H9 (cell line): ENCODE measurements around the gene SATB2. TPM values are rescaled to one million over a fixed set of nuclear protein-coding genes. Genes with fewer than 3 reads are reported as not detected.
A peak's percentile ranks its signal among the peaks of the same experiment; 100 is the strongest.

Experiments used
- DNase-seq: peaks from one replicate; pipeline ENCODE4 v3.0.0-alpha.2; 2017
- H2AFZ ChIP-seq: one replicate; pipeline ENCODE4 v1.6.1; 2013; ENCODE audit warnings: mild to moderate bottlenecking, low read length, control low read depth, moderate library complexity
- H2AK5ac ChIP-seq: 2 replicates; pipeline ENCODE4 v1.6.1; 2013; ENCODE audit warnings: low read length, control low read depth, mixed read lengths; ENCODE audit not compliant: insufficient read length
- H2BK120ac ChIP-seq: one replicate; pipeline ENCODE4 v1.6.1; 2013; ENCODE audit warnings: low read depth, mild to moderate bottlenecking, low read length, control low read depth, inconsistent platforms; ENCODE audit not compliant: poor library complexity, severe bottlenecking
- H2BK12ac ChIP-seq: 2 replicates; pipeline ENCODE4 v1.6.1; 2013; ENCODE audit warnings: low read length, control low read depth, mixed read lengths, low read depth; ENCODE audit not compliant: insufficient read length
- H2BK15ac ChIP-seq: 2 replicates; pipeline ENCODE4 v1.6.1; 2013; ENCODE audit warnings: low read depth, low read length, control low read depth
- H2BK20ac ChIP-seq: one replicate; pipeline ENCODE4 v1.6.1; 2013; ENCODE audit warnings: low read depth, mild to moderate bottlenecking, low read length, control low read depth, inconsistent platforms; ENCODE audit not compliant: poor library complexity, severe bottlenecking
- H2BK5ac ChIP-seq: 2 replicates; pipeline ENCODE4 v1.6.1; 2013; ENCODE audit warnings: low read length, control low read depth, mixed read lengths; ENCODE audit not compliant: insufficient read length
- H3K14ac ChIP-seq: 2 replicates; pipeline ENCODE4 v1.6.1; 2013; ENCODE audit warnings: low read length, control low read depth; ENCODE audit not compliant: insufficient read depth
- H3K18ac ChIP-seq: 2 replicates; pipeline ENCODE4 v1.6.1; 2013; ENCODE audit warnings: low read depth, mild to moderate bottlenecking, mixed read lengths, low read length, control low read depth; ENCODE audit not compliant: insufficient read length
- H3K23ac ChIP-seq: 2 replicates; pipeline ENCODE4 v1.6.1; 2013; ENCODE audit warnings: low read length, control low read depth, mixed read lengths, low read depth; ENCODE audit not compliant: insufficient read length
- H3K23me2 ChIP-seq: 2 replicates; pipeline ENCODE4 v1.6.1; 2013; ENCODE audit warnings: low read depth, mild to moderate bottlenecking, mixed read lengths, low read length, control low read depth; ENCODE audit not compliant: insufficient read length, poor library complexity, severe bottlenecking
- H3K27ac ChIP-seq: 2 replicates; pipeline ENCODE4 v1.5.1; 2013; ENCODE audit warnings: low read length, control low read depth, mixed read lengths, low read depth; ENCODE audit not compliant: insufficient read length
- H3K27me3 ChIP-seq: 2 replicates; pipeline ENCODE4 v1.6.1; 2013; ENCODE audit warnings: low read length, control low read depth, inconsistent platforms; ENCODE audit not compliant: insufficient read depth
- H3K4ac ChIP-seq: 2 replicates; pipeline ENCODE4 v1.6.1; 2013; ENCODE audit warnings: low read depth, mild to moderate bottlenecking, control low read depth, inconsistent platforms, low read length, moderate library complexity
- H3K4me1 ChIP-seq: 2 replicates; pipeline ENCODE4 v1.6.1; 2013; ENCODE audit warnings: low read length, control low read depth, inconsistent platforms; ENCODE audit not compliant: insufficient read depth
- H3K4me2 ChIP-seq: 2 replicates; pipeline ENCODE4 v1.6.1; 2013; ENCODE audit warnings: low read length, control low read depth, mixed read lengths; ENCODE audit not compliant: insufficient read length, insufficient read depth
- H3K56ac ChIP-seq: 2 replicates; pipeline ENCODE4 v1.6.1; 2013; ENCODE audit warnings: low read depth, mild to moderate bottlenecking, mixed read lengths, low read length, control low read depth; ENCODE audit not compliant: insufficient read length
- H3K79me1 ChIP-seq: 2 replicates; pipeline ENCODE4 v1.6.1; 2013; ENCODE audit warnings: low read depth, mild to moderate bottlenecking, moderate library complexity, low read length, control low read depth, inconsistent platforms; ENCODE audit not compliant: insufficient read depth, poor library complexity, severe bottlenecking
- H3K79me2 ChIP-seq: 2 replicates; pipeline ENCODE4 v1.6.1; 2013; ENCODE audit warnings: low read length, control low read depth, inconsistent platforms; ENCODE audit not compliant: insufficient read depth
- H3K9ac ChIP-seq: 2 replicates; pipeline ENCODE4 v1.6.1; 2013; ENCODE audit warnings: low read length, control low read depth, mixed read lengths; ENCODE audit not compliant: insufficient read length; ENCODE audit errors: extremely low read depth
- H3K9me3 ChIP-seq: one replicate; pipeline ENCODE4 v1.6.1; 2013; ENCODE audit warnings: low read depth, low read length, inconsistent platforms; ENCODE audit not compliant: control insufficient read depth
- H3T11ph ChIP-seq: one replicate; pipeline ENCODE4 v1.6.1; 2013; ENCODE audit warnings: mild to moderate bottlenecking, low read length, control low read depth, inconsistent platforms
- H4K20me1 ChIP-seq: one replicate; pipeline ENCODE4 v1.6.1; 2013; ENCODE audit not compliant: control insufficient read depth, insufficient read length, insufficient read depth
- H4K5ac ChIP-seq: 2 replicates; pipeline ENCODE4 v1.6.1; 2013; ENCODE audit warnings: low read depth, mild to moderate bottlenecking, mixed read lengths, low read length, control low read depth; ENCODE audit not compliant: insufficient read length
- H4K8ac ChIP-seq: replicated peaks from 2 replicates; pipeline ENCODE4 v1.6.1; 2013; ENCODE audit warnings: low read length, control low read depth, mixed read lengths, low read depth; ENCODE audit not compliant: insufficient read length
- H4K91ac ChIP-seq: 2 replicates; pipeline ENCODE4 v1.6.1; 2013; ENCODE audit warnings: low read depth, mild to moderate bottlenecking, moderate library complexity, mixed read lengths, low read length, control low read depth; ENCODE audit not compliant: insufficient read length
- H3K27ac Mint-ChIP-seq, 3 experiments: 2 replicates in 2 of 3; 3 replicates in 1 of 3; pipeline ENCODE4 v1.8.0; 2020 to 2021; ENCODE audit warnings: mixed read lengths in 3 of 3, mild to moderate bottlenecking in 1 of 3, moderate library complexity in 1 of 3
- H3K27me3 Mint-ChIP-seq: 2 replicates; pipeline ENCODE4 v1.8.0; 2021; ENCODE audit warnings: low read depth, mild to moderate bottlenecking, moderate library complexity, mixed read lengths
- H3K36me3 Mint-ChIP-seq, 3 experiments: 2 replicates in 2 of 3; 3 replicates in 1 of 3; pipeline ENCODE4 v1.8.0; 2020 to 2021; ENCODE audit warnings: low read depth in 3 of 3, mixed read lengths in 3 of 3; ENCODE audit not compliant: insufficient read depth in 1 of 3
- H3K4me1 Mint-ChIP-seq, 2 experiments: 2 replicates each; pipeline ENCODE4 v1.8.0; 2020; ENCODE audit warnings: mixed read lengths in 2 of 2
- H3K4me3 Mint-ChIP-seq, 2 experiments: 2 replicates in 1 of 2; 3 replicates in 1 of 2; pipeline ENCODE4 v1.8.0; 2020 to 2021; ENCODE audit warnings: mild to moderate bottlenecking in 2 of 2, mixed read lengths in 2 of 2, moderate library complexity in 1 of 2
- H3K9me3 Mint-ChIP-seq, 2 experiments: 2 replicates in 1 of 2; 3 replicates in 1 of 2; pipeline ENCODE4 v1.8.0; 2020; ENCODE audit warnings: mild to moderate bottlenecking in 2 of 2, mixed read lengths in 2 of 2, moderate library complexity in 1 of 2
- CTCF ChIP-seq: fragments of 200-600 bp; sonication (generic); conservative IDR thresholded peaks from 3 replicates; pipeline ENCODE4 v1.8.0; 2021; ENCODE audit warnings: antibody characterized with exemption, mild to moderate bottlenecking
- WGBS: extraction: QIAGEN DNeasy Blood & Tissue Kit; methylation state at CpG from one replicate; pipeline ENCODE4 v1.1.7; 2013; ENCODE audit warnings: missing lambda C conversion rate, low lambda C conversion rate, mixed read lengths; ENCODE audit not compliant: insufficient read length; ENCODE audit errors: extremely low coverage; 5-methylcytosine and 5-hydroxymethylcytosine counted together
- total RNA-seq: library from RNA; stranded (reverse); gene quantifications from 2 replicates; pipeline ENCODE4 v1.2.1, GENCODE V29; 2021

The SATB2 gene
- total RNA-seq, 1 experiment from 2014 or later, result 23.8 TPM

DNA sequence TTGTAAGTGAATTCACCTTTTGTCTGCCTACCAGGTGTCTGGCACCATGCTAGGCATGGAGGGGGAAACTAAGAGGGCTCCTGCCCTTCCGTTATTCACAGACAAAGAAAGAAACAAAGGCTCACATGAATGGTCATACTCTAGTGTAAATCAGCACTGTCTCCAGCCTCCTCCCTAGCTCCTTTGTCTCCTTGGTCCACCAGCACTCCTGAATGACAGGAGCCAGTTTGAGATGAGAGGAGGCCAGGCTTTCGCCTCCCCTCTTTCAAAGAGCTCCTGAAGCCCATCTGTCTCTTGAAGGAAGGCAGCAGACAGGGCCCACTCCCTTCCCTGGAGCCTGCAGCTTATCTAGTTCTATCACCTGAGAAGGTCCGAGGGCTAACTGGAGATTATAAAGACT is 18.7 kb downstream of the SATB2 start:
- no peaks in the 10 kb centered on the region for H3K27me3 ChIP-seq
- H3K18ac ChIP-seq, result no peak overlapping the region
- H3K9me3 ChIP-seq, result no peaks in the 10 kb centered on the region
- H3K4ac ChIP-seq, result no peak overlapping the region
- H3K27ac Mint-ChIP-seq, result peak overlapping the region in 2 of 3 experiments; percentile 84 to 90; a peak in 5 of 7 replicates
- H2AK5ac ChIP-seq, result no peak overlapping the region
- H4K5ac ChIP-seq, result no peak overlapping the region
- no peak overlapping the region for H3K27ac ChIP-seq
- H3K56ac ChIP-seq, result no peak overlapping the region
- H2BK20ac ChIP-seq, result no peak overlapping the region
- no peaks in the 10 kb centered on the region for H3K36me3 Mint-ChIP-seq
- no peaks in the 10 kb centered on the region for H3K23me2 ChIP-seq
- no peaks in the 10 kb centered on the region for H3K79me2 ChIP-seq
- H3K4me1 Mint-ChIP-seq, result peaks cover 19 to 55% of the 10 kb centered on the region in 2 experiments
- no peak overlapping the region for H2BK15ac ChIP-seq
- H2BK120ac ChIP-seq, result no peak overlapping the region
- no peak overlapping the region for H2BK5ac ChIP-seq
- no peak for DNase-seq
- no peaks in the 10 kb centered on the region for H3K9me3 Mint-ChIP-seq
- no peak overlapping the region for H4K91ac ChIP-seq
- H4K20me1 ChIP-seq, result no peaks in the 10 kb centered on the region
- no peak overlapping the region for H2AFZ ChIP-seq
- WGBS, result no CpG with 5 or more reads among the region's 3 CpGs
- H3K79me1 ChIP-seq, result no peaks in the 10 kb centered on the region
- H3K4me2 ChIP-seq, result no peak overlapping the region
- H2BK12ac ChIP-seq, result no peak overlapping the region
- no peaks in the 10 kb centered on the region for H3K27me3 Mint-ChIP-seq
- TF ChIP-seq CTCF, result no peak
- no peak overlapping the region for H3T11ph ChIP-seq
- no peak overlapping the region for H3K23ac ChIP-seq
- H3K4me3 Mint-ChIP-seq, result no peak overlapping the region
- no peak overlapping the region for H3K14ac ChIP-seq
- H4K8ac ChIP-seq, result no peak overlapping the region
- H3K9ac ChIP-seq, result no peak overlapping the region
- no peaks in the 10 kb centered on the region; the same call in 1 of the 2 replicates for H3K4me1 ChIP-seq
